HL-60 (cell line): ENCODE data around the gene CORO1C.
A peak's percentile ranks its signal among the peaks of the same experiment; 100 is the strongest.

Experiments
- DNase-seq, 2 experiments: peaks; one replicate each; pipeline ENCODE4 v3.0.0-alpha.2; 2010 to 2020; ENCODE audit warnings: low read depth in 1 of 2, low spot score in 1 of 2
- H3K27ac ChIP-seq: fragments of 250-450 bp; sonication (Bioruptor Pico); replicated peaks from 2 replicates; pipeline ENCODE4 v1.5.1; 2020; ENCODE audit warnings: mild to moderate bottlenecking, moderate library complexity
- H3K27me3 ChIP-seq: fragments of 250-450 bp; sonication (Bioruptor Pico); 2 replicates; pipeline ENCODE4 v1.5.1; 2021; ENCODE audit warnings: mild to moderate bottlenecking, moderate library complexity; ENCODE audit not compliant: insufficient read depth, poor library complexity, severe bottlenecking
- H3K4me3 ChIP-seq: replicated peaks from 2 replicates; pipeline ENCODE4 v1.5.1; 2011; ENCODE audit warnings: mild to moderate bottlenecking, control low read depth, low read length; ENCODE audit not compliant: insufficient read depth
- GABPA ChIP-seq: IDR thresholded peaks from 2 replicates; pipeline ENCODE4 v1.6.1; 2012; ENCODE audit warnings: low read depth
- POLR2AphosphoS5 ChIP-seq: IDR thresholded peaks from 2 replicates; pipeline ENCODE4 v1.6.1; 2012; ENCODE audit warnings: low read depth
- REST ChIP-seq: IDR thresholded peaks from 2 replicates; pipeline ENCODE4 v1.6.1; 2012; ENCODE audit warnings: low read depth; ENCODE audit not compliant: insufficient replicate concordance
- SPI1 ChIP-seq: IDR thresholded peaks from 2 replicates; pipeline ENCODE4 v1.6.1; 2012; ENCODE audit warnings: low read depth, mild to moderate bottlenecking, borderline replicate concordance
- TF ChIP-seq, protein P1 (sequence below): IDR thresholded peaks from one replicate; pipeline ENCODE4 v1.5.1; 2011; ENCODE audit warnings: low read length, control low read depth, inconsistent platforms; ENCODE audit not compliant: insufficient read depth

Gene CORO1C

GRCh38 chr12:108750526-108750925 lies 19.2 kb upstream of the CORO1C start:
- Histone ChIP-seq H3K27me3 (no peaks in the 10 kb centered on the region), H3K4me3 (no peak overlapping the region), H3K27ac (no peak overlapping the region)
- DNase-seq, result no peak
- no peak for TF ChIP-seq SPI1

DNA sequence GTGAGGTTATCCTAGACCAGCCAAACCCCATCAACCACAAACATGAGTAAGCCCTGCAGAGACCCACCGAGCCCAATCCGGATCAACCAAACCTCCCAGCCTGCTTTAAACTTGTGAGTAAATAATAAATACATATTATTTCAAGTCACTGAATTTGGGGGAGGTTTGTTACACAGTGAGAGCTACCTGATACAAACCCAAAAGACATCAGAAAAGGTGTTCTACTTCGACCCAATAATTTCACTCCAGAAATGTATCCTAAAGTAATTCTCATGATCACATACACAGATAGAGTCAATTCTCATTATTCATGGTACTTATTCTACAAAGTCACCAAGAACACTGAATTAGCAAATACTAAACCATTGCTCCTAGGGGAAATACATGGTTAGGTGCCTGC lies 16.2 kb upstream of the CORO1C start:
- Histone ChIP-seq H3K4me3 (no peak overlapping the region), H3K27ac (no peak overlapping the region), H3K27me3 (no peaks in the 10 kb centered on the region)
- no peak for DNase-seq
- no peak for TF ChIP-seq REST
- no peak for TF ChIP-seq SPI1
- TF ChIP-seq, protein P1, sequence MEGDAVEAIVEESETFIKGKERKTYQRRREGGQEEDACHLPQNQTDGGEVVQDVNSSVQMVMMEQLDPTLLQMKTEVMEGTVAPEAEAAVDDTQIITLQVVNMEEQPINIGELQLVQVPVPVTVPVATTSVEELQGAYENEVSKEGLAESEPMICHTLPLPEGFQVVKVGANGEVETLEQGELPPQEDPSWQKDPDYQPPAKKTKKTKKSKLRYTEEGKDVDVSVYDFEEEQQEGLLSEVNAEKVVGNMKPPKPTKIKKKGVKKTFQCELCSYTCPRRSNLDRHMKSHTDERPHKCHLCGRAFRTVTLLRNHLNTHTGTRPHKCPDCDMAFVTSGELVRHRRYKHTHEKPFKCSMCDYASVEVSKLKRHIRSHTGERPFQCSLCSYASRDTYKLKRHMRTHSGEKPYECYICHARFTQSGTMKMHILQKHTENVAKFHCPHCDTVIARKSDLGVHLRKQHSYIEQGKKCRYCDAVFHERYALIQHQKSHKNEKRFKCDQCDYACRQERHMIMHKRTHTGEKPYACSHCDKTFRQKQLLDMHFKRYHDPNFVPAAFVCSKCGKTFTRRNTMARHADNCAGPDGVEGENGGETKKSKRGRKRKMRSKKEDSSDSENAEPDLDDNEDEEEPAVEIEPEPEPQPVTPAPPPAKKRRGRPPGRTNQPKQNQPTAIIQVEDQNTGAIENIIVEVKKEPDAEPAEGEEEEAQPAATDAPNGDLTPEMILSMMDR, result no peak
- TF ChIP-seq GABPA, result no peak
- no peak for TF ChIP-seq POLR2AphosphoS5

DNA sequence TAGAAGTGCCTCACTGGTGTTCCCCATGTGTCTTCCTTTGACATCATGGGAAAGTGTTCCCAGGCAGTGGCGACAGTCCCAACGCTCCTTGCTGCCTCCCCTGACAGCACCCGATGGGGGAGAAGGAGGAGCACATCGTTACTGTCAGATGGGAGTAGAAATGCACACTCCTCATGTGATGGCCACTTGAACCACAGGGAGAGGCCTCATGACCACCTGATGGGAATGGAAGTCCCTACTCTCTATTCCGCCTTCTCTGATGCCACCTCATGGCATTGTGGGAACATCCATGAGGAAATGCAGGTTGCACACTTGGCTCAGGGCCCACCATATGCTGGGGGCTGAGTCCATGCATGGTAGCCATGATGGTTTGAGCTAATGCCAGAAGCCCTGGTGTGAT lies 14.3 kb upstream of the CORO1C start:
- TF ChIP-seq POLR2AphosphoS5 (no peak), REST (no peak), SPI1 (no peak), GABPA (no peak)
- TF ChIP-seq, protein P1, result no peak
- no peak for DNase-seq
- Histone ChIP-seq H3K27me3 (no peaks in the 10 kb centered on the region), H3K27ac (no peak overlapping the region), H3K4me3 (no peak overlapping the region)

GRCh38 chr12:108744021-108744897 lies 12.9 kb upstream of the CORO1C start:
- Histone ChIP-seq H3K4me3 (no peak overlapping the region), H3K27ac (peak overlapping the region; percentile 73), H3K27me3 (no peaks in the 10 kb centered on the region)
- peak in 1 of 2 experiments; percentile 87 for DNase-seq
- TF ChIP-seq, protein P1, result no peak
- peak; percentile 57; the same call in 1 of the 2 replicates for TF ChIP-seq POLR2AphosphoS5
- TF ChIP-seq SPI1, result peak; percentile 72; the same call in 1 of the 2 replicates
